Glomerular endothelial cell (primary cell): ENCODE data around the gene ARHGAP15. TPM values are rescaled to one million over a fixed set of nuclear protein-coding genes. Genes with fewer than 3 reads are reported as not detected.

Source experiments
- DNase-seq: peaks from one replicate; pipeline ENCODE4 v3.0.0-alpha.2; 2011; ENCODE audit warnings: low read depth, low spot score; ENCODE audit errors: extremely low read depth
- total RNA-seq: library from RNA; depleted of rRNA; stranded (reverse); fragments of >200 nt; gene quantifications from 2 replicates; pipeline ENCODE4 v1.2.3, GENCODE V29; 2015

Gene ARHGAP15
- total RNA-seq, 1 donor from 2014 or later, result not detected

DNA sequence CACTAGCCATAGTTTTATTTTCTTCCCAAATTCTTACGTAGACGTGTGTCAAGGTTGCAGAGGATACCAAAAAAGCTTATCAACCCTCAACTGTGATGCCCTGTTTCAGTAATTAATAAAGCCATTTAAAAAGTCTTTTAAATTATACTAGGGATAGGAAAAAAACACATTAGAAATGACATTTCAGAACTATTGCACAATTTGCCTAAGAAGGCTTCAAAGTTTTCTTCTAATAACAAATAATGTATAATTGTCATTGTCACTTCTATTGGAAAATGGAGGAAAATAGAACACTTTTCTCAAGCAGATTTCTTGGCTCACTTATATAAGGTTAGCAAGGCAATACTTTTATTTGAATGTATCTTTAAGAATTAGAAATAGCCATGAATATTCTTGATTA lies 253.8 kb downstream of the ARHGAP15 start:
- DNase-seq, result no peak

DNA sequence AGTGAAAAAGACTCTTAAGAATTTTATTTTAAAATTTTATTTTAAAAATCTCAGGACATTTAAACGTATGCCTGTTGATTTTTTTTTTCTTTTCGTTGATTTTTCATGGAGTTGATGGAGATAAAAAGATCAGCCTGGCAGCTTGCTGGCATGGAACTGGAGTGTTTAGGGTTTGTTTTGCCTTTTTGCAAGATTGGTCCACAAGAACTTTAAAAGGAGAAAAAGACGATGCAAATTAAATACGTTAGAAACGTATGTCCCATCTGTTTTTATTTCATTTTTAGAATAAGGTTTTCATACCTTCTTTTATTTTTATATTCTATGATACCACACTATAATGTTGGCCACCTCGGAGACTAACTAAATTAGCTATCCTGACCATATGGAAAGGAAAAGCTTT lies 254.9 kb downstream of the ARHGAP15 start:
- no peak for DNase-seq

DNA sequence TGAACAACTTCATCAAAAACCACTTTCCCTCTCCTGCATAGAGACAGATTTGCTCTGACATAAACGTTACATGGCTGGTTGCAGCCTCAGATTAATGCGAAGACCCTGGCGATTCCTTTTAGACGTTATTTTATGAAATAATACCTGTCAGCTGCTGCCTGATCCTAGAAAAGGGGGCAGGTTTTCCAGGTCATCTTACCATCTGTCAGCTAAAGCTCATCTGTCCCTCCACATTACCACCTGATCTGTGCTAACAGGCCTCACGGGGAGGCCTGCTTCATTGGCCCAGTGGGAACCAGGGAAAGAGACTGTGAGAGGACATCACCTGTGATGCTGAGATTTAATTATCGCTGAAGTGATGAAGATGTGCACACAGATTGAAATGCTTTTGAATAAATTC lies 261.0 kb downstream of the ARHGAP15 start:
- DNase-seq, result no peak

DNA sequence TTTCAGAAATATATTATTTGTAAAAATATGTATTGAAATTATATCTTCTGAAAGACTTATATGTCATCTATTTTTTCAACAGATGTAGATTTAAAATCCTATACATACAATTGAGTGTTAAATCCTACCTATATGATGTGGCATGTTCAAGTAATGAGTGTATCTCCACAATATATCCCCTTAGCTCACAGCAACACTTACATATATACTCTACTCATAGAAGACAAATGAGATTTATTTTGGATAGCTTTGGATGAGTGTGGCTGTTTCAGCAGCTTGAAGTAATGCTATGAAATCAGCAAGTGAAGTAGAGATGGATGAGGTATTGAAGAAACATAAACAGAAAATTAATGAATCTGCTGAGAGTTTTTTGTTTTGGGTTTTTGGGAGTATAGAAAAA lies 263.1 kb downstream of the ARHGAP15 start:
- DNase-seq, result no peak

DNA sequence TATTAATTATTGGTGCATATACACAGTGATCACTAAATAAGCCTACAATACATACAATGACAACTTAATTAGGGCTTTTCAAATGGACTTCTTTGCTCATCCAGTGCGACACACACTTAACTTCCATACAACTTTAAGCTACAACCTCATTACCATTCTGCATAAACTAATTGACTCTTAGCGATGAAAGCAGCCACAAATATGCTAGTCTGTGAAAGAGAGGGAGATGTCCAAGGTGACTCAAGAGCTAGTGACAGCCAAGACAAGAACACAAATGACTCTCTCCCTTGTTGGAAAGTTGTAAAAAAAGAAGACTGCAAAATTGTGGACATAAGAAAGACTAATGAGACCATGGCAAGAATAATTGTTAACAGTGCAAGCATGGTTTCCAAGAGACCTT lies 264.8 kb downstream of the ARHGAP15 start:
- DNase-seq, result no peak

DNA sequence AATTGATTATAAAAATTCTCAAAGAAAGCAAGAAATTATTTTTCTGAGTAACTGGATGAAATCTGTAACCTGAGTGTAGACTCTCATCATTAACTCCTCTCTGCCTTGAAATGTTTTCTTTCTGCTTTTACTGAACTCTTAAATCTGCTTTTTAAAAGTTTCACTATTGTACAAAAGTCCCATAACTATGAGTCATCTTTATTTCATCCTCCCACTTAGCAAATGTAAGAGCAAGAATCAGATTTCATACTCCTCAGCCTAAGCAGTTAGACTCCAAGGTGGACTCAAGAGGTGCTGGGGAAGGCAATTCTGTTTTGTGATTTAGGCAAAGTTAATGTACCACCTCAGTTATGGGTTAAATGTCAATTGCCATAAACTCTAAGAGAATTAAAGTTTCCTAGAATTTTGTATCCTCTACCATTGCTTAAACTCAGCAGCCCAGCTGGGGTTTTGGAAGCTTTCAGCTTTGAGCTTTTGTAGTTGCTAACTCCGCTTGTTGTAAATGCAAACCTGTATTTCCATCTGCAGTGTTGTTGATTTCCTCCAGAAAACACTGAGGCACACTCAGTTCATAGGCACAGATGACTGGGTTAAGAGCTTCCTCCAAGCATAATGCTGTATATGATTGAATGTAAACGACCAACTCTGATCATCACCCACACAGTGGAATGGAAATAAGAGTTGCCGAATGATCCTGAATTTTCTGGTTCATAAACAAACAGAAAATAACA lies 268.8 kb downstream of the ARHGAP15 start:
- DNase-seq, result no peak

DNA sequence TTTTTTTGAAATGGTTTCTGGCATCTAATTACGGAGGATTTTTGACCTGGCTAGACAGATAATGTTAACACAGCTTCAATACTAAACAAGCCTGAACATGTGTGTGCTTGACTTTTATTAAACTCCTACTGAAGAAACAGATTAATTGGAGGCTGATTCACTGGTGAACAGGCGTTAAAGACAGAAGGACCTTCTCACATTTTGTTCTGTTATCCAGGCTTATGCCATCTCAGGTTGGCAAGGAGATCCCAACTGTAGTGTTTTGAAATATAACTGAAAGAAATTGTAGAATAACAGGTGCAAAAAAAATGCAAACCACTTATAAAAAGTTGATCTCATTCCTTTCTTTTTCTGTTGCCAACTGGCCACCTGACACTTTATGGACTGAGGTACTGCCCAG lies 269.6 kb downstream of the ARHGAP15 start:
- no peak for DNase-seq

DNA sequence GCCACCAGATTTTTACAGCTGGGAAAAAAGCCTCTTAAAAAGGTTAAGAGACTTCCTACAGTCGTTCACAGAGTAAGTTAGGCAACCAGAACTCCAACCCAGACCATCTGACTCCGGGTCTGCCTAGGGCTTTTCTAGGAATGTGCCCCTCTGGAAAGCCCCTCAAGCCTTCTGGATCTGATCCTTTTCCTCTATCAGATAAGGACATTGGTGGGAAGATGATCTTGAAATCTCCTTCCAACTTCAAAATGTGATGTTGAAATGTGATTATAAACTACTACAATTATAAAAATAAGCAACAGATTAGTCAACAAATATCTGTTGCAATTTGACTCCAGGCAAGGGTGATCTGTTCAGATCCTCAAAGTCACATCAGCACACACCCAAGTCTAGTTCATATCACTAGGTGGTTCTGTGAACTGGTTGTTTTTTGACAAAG lies 270.4 kb downstream of the ARHGAP15 start:
- DNase-seq, result no peak

DNA sequence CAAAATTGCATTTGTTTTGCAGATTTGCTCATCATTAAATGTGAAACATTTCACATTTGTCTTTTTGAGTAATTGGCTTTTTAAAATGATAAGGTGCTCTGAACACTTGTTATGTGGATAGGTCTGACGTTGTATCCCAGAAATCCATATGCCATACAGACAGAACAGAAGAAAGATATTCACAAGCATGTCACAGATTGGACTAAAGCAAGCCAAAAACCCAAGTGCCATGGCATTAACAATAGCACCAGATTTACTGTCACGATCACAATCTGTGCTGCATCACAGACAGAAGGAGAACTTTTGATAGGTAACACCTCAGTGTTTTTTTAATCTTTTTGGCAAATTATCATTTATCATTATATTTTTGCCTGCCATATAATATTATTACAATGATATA lies 272.6 kb downstream of the ARHGAP15 start:
- no peak for DNase-seq

DNA sequence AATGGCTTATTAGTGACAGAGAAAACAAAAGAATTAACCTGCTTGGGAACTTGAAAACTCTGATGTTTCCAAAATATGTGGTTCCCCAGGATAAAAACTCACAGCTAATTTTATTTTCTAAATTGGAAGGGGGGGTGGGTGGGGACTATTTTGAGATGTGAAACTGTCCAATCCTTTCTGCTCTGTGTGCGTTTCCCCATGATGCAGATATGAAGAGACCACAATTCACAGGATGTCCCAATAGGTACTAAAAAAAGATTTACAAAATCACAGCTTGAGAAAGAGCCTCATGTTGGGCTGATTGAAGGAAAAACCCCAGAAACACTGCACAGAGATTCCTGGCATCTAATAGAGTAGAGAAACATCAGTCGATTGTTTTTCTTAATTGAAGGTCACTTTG lies 273.2 kb downstream of the ARHGAP15 start:
- DNase-seq, result no peak

DNA sequence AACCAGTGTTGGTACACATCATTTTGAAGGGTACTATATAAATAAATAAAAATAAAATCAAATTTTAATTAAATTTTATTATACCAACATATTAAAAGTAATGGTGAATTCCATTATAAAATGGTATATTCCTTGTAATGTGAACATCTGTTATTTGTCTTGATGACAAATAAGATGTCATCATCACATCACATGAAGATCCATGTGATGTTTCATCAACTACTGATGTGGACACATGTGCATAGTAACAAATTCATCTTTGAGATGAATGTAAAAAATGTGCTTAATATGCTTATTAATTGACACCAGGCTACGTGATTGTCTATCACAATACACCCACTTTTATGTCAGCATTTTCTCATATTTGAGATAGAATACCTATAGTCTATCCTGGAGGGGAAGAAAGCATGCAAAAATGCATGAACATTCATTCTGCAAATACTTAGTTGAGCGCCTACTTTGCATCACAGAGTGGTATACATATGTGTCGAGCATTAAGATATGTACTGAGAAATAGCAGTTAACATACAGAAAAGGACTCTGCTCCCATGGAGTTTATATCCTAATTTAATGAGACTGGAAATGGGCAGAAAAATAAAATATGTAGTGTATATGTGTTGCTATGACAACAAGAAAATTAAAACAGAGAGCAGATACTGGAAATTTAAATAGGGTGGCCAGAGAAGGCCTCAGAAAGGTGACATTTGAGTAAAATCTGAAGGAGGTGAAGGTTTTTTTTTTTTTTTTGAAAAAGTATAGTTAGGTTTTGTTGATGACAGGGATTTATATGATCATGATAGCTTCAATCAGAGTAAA lies 281.1 kb downstream of the ARHGAP15 start:
- DNase-seq, result no peak

DNA sequence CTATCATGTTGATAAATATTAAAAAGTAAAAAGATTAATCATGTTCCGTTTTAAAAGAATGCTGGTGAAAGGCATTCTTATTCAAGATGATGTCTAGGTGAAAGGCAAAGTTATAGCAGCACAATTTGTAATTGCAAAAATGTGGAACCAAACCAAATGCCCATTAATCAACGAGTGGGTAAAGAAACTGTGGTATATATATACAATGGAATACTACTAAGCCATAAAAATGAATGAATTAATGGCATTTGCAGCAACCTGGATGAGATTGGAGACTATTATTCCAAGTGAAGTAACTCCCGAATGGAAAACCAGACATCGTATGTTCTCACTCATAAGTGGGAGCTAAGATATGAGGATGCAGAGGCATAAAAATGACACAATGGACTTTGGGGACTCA lies 286.4 kb downstream of the ARHGAP15 start:
- no peak for DNase-seq

DNA sequence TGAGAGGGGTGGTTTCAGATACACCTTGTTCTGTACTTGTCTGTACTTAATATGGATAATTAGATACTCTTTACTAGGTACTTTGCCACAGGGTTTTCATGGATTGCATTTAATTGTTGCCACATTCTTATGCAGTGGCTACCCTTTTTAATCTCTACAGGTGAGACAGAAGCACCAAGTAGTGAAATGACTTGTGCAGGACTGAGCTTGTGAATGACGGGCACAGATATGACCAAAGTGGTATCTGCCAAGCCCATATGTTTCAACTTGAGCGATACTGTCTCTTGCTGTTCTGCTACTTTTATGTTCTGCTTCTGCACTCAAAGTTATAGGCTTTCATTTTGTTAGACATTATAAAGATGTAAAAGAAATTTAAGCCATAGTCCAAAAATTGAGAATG lies 288.2 kb downstream of the ARHGAP15 start:
- no peak for DNase-seq

DNA sequence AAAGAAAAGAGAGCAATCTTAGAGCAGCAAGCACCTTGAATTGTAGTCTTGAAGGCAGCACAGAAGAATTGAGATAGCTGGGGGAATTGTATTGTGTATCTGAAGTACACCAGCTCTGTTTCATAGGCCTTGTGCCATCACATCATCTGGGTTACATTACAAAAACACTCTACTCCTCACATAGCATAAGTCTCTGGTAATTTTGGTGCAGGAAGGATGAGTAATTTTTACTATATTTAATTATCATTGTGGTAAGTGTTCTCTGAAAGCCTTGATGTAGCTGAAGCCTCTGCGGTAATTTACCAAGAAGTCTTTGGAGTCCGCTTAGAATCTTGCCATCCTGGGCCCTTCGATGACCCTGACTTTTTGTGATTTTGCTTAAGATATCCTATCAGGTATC lies 291.1 kb downstream of the ARHGAP15 start:
- DNase-seq, result no peak

DNA sequence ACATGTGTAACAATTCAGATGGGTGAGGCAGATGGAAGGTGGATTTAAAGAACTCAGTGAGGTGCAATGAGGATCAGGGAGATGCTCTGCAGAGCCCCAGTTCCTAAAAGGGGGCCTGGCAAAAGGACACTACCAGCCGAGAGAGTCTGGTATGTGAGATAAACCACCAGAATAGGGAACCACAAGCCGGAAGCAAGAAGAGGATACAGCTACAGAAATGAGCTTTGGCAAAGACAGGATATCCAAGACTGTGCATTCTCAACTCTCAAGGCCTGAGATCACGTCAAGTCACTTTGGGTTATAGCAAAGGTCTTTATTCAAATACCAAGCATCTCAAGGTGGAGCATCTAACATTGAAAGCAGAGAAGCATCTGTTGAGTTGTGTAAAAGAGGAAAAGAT lies 293.5 kb downstream of the ARHGAP15 start:
- no peak for DNase-seq

DNA sequence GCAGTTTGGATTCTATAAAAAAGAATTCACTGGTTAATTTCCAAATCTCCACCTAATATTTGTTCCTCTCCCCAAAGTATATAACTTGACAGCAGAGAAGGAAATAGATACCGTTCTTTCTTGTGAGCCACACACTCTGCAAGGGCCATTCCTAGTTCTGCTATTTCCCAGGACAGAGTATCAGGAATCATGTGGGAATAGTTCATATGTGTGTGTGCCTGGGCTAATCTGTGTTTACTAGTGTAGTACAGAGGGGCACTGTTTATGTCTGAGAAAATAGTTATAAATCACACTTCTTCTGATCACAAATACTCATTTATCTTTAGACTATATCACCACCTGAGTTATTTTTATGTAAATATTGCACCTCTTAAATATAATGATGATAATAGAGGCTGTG lies 296.7 kb downstream of the ARHGAP15 start:
- DNase-seq, result no peak

DNA sequence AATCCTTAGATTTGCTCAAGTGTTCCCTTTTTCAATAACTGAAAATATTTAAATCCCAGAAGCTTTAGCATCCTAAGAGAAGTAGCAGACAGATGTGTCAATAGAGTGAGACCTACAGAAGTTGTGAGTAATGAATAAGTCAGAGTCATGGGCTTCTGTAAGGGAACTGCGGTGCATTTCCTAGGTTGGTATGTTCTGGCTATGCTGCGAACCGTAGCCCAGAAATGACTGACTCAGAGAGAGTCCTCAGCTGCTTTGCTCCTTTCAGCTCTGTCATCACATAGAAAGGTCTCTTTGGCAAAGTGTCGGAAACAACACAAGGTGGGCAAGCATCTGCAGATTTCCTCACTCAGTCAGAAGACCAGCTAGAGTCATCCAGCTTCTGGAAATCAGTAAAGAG lies 297.1 kb downstream of the ARHGAP15 start:
- DNase-seq, result no peak

DNA sequence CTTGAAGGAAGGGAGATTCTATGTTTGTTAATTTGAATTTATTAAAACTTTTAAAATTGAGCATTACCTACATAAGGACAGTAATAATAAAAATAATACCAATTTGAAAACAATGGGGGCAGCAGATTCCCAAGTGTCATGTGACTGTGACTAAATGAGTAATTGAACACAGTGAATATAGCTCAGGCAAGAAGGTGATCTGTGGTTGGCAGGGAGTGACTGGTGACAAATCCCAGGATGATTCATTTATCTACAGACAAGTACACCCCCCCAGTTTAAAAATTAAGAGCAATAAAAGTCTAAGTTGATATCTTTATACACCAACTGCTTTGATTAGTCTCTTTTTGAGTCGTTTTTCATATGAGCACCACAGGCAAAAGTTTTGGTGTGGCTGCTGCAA lies 299.5 kb downstream of the ARHGAP15 start:
- no peak for DNase-seq

DNA sequence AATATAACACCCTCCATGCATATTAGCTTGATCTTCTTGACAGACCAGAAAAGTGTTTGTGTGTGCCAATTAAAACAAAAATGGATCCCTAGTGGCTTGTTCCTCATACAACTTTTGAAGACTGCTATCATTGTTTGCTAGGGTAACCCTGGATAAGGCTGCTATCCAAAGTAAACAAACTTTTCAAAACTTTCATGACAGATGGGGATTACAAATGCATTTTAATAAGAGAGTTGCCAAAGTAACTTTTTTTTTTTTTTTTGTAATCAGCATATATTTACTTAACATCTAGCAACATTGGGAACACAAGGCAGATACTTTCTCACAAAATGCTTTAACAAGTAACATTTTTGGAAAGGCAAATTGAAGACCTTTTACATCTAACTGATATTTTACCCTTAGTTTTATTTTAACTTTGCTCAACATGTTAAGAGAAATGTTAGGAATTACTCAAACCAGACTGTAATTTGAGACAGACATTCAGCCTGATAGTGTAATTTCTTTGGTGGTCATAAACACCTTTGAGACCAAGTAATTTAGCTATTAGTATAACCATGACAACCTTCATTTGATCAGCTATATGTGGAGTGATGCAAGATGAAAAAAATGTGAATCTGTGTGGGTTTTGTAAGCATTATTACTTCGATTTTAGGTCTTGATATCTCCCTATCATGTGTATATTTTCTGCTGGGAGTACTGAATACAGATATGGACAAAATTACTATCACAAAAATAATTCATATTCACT lies 300.9 kb downstream of the ARHGAP15 start:
- no peak for DNase-seq

DNA sequence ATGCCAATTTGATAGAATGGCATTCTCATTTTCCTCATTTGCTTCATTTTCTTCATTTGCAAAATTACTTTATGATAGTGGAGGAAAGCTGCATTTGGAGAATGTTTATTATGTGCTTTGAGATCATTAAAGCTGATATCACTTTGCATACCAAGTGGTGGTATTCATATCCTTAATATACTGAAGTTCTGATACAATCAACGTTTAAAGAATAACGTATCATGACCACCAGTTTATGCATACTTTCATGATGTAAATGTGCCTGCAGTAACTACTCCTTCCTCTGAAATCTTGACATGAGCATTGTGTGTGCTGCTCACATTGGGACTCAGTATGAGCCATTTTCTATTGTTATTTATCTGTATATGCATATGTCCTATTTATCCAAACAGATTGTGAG lies 302.1 kb downstream of the ARHGAP15 start:
- no peak for DNase-seq

DNA sequence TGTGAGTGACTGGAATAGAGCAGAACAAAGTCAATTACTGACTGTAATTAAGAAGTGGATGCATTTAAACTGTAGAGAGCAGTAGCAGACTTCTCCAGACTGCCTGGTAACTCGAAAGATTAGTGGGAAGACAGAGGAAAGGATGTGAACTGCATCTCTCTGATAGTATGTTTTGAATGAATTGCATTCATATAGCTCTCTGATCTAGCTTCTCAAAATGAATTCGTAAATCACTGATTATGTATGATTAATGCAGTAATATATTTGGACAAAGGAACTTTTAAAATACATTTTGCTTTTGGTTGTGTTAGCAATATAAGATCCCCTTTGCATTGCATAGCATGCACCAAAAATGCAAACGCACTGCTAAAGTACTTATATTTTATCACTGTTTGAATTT lies 304.0 kb downstream of the ARHGAP15 start:
- no peak for DNase-seq

DNA sequence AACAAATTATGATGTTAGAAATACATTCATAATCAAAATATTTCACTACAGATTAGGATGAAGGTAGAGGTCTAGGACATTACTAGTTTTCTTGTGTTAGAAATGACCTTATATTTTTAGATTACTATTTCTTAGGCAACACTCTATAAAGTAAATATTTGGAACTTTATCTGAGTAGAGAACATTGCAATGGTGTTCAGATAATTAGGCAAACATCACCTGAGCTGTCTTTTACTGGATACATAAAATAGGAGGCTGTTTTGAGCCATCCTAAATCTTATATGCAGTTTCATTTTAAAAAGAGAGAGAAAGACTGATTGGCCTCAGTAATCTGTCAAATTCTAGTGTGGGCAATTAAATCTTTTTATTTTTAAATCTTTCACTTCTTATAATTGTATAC lies 304.6 kb downstream of the ARHGAP15 start:
- no peak for DNase-seq
